ENCODE measurements around the gene CALCOCO2.
"Not testable (repeated sequence)": the region's sequence is repeated elsewhere in the genome, so short reads cannot be mapped to it uniquely, and the experiment has no call there.

CALCOCO2 gene

GRCh38 chr17:48869821-48870318, 39.0 kb downstream of the CALCOCO2 start:
- no peak overlapping the region for H3K4me3 Mint-ChIP-seq
- peaks cover 4% of the 10 kb centered on the region for H3K9me3 Mint-ChIP-seq
- H3K27ac Mint-ChIP-seq, result peak overlapping the region; percentile 86
- DNase-seq, result no peak
- peaks cover 3% of the 10 kb centered on the region for H3K27me3 Mint-ChIP-seq (ENCODE audit: low read depth, poor library complexity)
- peaks cover 14% of the 10 kb centered on the region for H3K36me3 Mint-ChIP-seq (ENCODE audit: low read depth)
- H3K4me1 Mint-ChIP-seq, result peaks cover 70% of the 10 kb centered on the region
- TF ChIP-seq, protein P1, sequence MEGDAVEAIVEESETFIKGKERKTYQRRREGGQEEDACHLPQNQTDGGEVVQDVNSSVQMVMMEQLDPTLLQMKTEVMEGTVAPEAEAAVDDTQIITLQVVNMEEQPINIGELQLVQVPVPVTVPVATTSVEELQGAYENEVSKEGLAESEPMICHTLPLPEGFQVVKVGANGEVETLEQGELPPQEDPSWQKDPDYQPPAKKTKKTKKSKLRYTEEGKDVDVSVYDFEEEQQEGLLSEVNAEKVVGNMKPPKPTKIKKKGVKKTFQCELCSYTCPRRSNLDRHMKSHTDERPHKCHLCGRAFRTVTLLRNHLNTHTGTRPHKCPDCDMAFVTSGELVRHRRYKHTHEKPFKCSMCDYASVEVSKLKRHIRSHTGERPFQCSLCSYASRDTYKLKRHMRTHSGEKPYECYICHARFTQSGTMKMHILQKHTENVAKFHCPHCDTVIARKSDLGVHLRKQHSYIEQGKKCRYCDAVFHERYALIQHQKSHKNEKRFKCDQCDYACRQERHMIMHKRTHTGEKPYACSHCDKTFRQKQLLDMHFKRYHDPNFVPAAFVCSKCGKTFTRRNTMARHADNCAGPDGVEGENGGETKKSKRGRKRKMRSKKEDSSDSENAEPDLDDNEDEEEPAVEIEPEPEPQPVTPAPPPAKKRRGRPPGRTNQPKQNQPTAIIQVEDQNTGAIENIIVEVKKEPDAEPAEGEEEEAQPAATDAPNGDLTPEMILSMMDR (IDR thresholded peaks at IDR 0.05), result no peak

GRCh38 chr17:48871035-48871550, 40.3 kb downstream of the CALCOCO2 start:
- H3K9me3 Mint-ChIP-seq, result no peaks in the 10 kb centered on the region

DNA sequence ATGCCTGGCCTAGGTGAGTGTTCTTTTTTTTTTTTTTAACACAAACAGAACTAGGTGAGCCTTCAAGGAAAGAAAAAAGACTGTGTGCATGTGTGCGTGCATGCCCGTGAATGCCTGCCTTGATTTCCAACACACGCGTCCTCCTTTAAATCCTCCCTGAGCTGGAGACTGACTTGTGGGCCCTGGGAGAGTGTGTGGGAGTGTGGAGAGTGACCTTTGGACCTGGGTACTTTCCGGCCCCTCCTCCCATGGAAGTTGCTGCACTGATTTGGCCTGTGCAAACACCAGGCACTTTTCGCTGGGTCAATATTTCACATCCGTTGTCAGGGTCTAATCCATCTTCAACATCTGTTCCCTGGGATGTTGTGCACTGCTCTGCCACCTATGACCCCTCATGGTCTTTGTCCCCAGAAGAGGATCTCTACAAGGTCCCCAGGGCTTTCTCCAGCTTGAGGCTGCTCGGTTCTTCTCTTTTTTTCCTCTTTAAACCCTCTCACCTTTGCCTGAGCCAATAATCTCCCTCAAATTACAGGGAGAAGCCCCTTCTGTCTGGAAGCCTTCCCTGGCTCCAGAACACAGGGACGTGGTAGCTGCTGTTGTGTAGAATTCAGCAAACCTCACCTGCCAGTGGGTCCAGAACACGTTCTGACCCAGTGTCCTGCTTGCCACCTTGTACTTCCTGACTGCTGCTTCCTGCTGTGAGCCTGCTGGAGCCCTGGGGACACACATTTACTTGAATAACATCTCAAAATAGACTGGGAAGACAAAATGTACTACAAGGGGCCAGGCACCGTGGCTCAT, 40.9 kb downstream of the CALCOCO2 start:
- TF ChIP-seq, protein P1 (IDR thresholded peaks at IDR 0.05), result no peak
- Mint-ChIP-seq H3K4me3 (peak overlapping the region; percentile 57), H3K27me3 (ENCODE audit: low read depth, poor library complexity) (peaks cover 2% of the 10 kb centered on the region), H3K36me3 (ENCODE audit: low read depth) (no peaks in the 10 kb centered on the region), H3K9me3 (no peaks in the 10 kb centered on the region), H3K4me1 (peaks cover 76% of the 10 kb centered on the region), H3K27ac (peak overlapping the region; percentile 96)
- peak; percentile 71 for DNase-seq

More at GRCh38 chr17:48871035-48871550, 40.3 kb downstream of the CALCOCO2 start:
- Mint-ChIP-seq H3K4me1 (peaks cover 74% of the 10 kb centered on the region), H3K27ac (peak overlapping the region; percentile 96), H3K4me3 (no peak overlapping the region), H3K36me3 (ENCODE audit: low read depth) (peaks cover 4% of the 10 kb centered on the region), H3K27me3 (ENCODE audit: low read depth, poor library complexity) (peaks cover 2% of the 10 kb centered on the region)
- DNase-seq, result no peak
- TF ChIP-seq, protein P1 (IDR thresholded peaks at IDR 0.05), result no peak

GRCh38 chr17:48872409-48872808, 41.6 kb downstream of the CALCOCO2 start:
- Mint-ChIP-seq H3K4me1 (peaks cover 78% of the 10 kb centered on the region), H3K4me3 (peak overlapping the region; percentile 57), H3K27ac (peak overlapping the region; percentile 96)
- not testable (repeated sequence) for H3K36me3 Mint-ChIP-seq (ENCODE audit: low read depth); H3K9me3 Mint-ChIP-seq; H3K27me3 Mint-ChIP-seq (ENCODE audit: low read depth, poor library complexity); DNase-seq

DNA sequence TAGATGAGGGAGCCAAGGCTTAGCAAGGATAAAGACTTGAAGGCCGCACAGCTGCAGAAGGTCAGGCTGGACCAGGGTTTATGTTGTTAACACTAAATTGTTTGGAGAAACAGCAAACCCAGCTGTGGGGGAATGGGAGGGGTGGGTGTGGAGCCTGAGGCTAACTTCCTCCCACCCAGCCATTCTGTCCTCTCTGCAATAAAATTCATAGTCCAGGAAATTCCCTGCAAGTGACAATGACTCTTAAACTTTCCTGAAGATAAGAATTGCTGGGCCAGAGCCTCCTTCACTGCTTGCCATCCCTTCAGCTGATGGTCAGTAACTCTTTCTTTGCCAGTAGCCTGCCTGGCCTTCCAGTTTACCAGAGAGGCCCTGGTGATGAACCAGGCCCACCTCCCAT, 42.4 kb downstream of the CALCOCO2 start:
- peaks cover 75% of the 10 kb centered on the region for H3K4me1 Mint-ChIP-seq
- no peaks in the 10 kb centered on the region for H3K36me3 Mint-ChIP-seq (ENCODE audit: low read depth)
- TF ChIP-seq, protein P1 (IDR thresholded peaks at IDR 0.05), result no peak
- no peak for DNase-seq
- H3K9me3 Mint-ChIP-seq, result no peaks in the 10 kb centered on the region
- peak overlapping the region; percentile 9 for H3K4me3 Mint-ChIP-seq
- peak overlapping the region; percentile 96 for H3K27ac Mint-ChIP-seq
- H3K27me3 Mint-ChIP-seq (ENCODE audit: low read depth, poor library complexity), result peaks cover 2% of the 10 kb centered on the region

GRCh38 chr17:48873696-48874443, 43.0 kb downstream of the CALCOCO2 start:
- H3K4me1 Mint-ChIP-seq, result peaks cover 68% of the 10 kb centered on the region
- H3K36me3 Mint-ChIP-seq (ENCODE audit: low read depth), result no peaks in the 10 kb centered on the region
- H3K4me3 Mint-ChIP-seq, result peak overlapping the region; percentile 39
- peak overlapping the region; percentile 96 for H3K27ac Mint-ChIP-seq
- no peaks in the 10 kb centered on the region for H3K9me3 Mint-ChIP-seq
- TF ChIP-seq, protein P1 (IDR thresholded peaks at IDR 0.05), result no peak
- peaks cover 2% of the 10 kb centered on the region for H3K27me3 Mint-ChIP-seq (ENCODE audit: low read depth, poor library complexity)
- no peak for DNase-seq

All from nephron progenitor cell (in vitro differentiated cells).